Activated CD8-positive, alpha-beta T cell treated with anti-CD3 and anti-CD28 coated beads for 36 hours (primary cell): ENCODE measurements around the gene TMEM119. TPM values are rescaled to one million over a fixed set of nuclear protein-coding genes. Genes with fewer than 3 reads are reported as not detected.

Source experiments
- ATAC-seq: fragments of 200-7000 bp; cut with Tn5 transposase; one replicate; pipeline ENCODE4 v1.10.0; 2021; ENCODE audit warnings: mild to moderate bottlenecking, moderate library complexity
- CTCF ChIA-PET: fragments of 350-600 bp; sonication (Branson Sonifier 250); formaldehyde crosslinking; loops from one replicate; lab custom pipeline; 2021; ENCODE audit warnings: antibody characterized with exemption; lab: Charles Lee
- POLR2A ChIA-PET: fragments of 350-600 bp; sonication (Branson Sonifier 250); formaldehyde crosslinking; loops from one replicate; lab custom pipeline; 2021; ENCODE audit warnings: antibody characterized with exemption; lab: Charles Lee
- DNase-seq: peaks from one replicate; pipeline ENCODE4 v3.0.0-alpha.2; 2020
- H3K27ac Mint-ChIP-seq: one replicate; pipeline ENCODE4 v1.8.0; 2021; ENCODE audit warnings: mild to moderate bottlenecking, mixed read lengths
- H3K27me3 Mint-ChIP-seq: one replicate; pipeline ENCODE4 v1.8.0; 2021; ENCODE audit warnings: mixed read lengths
- H3K36me3 Mint-ChIP-seq: one replicate; pipeline ENCODE4 v1.8.0; 2021; ENCODE audit warnings: low read depth, mixed read lengths
- H3K4me1 Mint-ChIP-seq: one replicate; pipeline ENCODE4 v1.8.0; 2021; ENCODE audit warnings: low read depth, mixed read lengths
- H3K4me3 Mint-ChIP-seq: one replicate; pipeline ENCODE4 v1.8.0; 2021; ENCODE audit warnings: mild to moderate bottlenecking, moderate library complexity, mixed read lengths
- H3K9me3 Mint-ChIP-seq: one replicate; pipeline ENCODE4 v1.8.0; 2021; ENCODE audit warnings: mixed read lengths
- intact Hi-C: fragments of 100-400 bp; cut with micrococcal nuclease; formaldehyde crosslinking; loops from one replicate; pipeline ENCODE4 v1.10.0; 2022
- microRNA-seq: library from miRNA; unstranded; fragments of <30 nt; microRNA quantifications from one replicate; pipeline ENCODE4 v1.2.0, GENCODE V29; 2022; ENCODE audit warnings: borderline microRNAs expressed, borderline replicate concordance
- total RNA-seq, 2 experiments: library from RNA; stranded (reverse); gene quantifications; one replicate each; pipeline ENCODE4 v1.2.3, GENCODE V29; 2021
- TF ChIP-seq, protein P1 (sequence below): fragments of 200-600 bp; IDR thresholded peaks from one replicate; pipeline ENCODE4 v1.8.0; 2022; ENCODE audit warnings: antibody characterized with exemption, mild to moderate bottlenecking

Gene TMEM119
- total RNA-seq, 2 experiments from 2014 or later: not detected

GRCh38 chr12:108547686-108548085, 50.2 kb downstream of the TMEM119 start:
- POLR2A ChIA-PET: no interaction called here
- ATAC-seq: no peak
- H3K4me3 Mint-ChIP-seq: no peak overlapping the region
- no peak for DNase-seq
- no peaks in the 10 kb centered on the region for H3K27me3 Mint-ChIP-seq
- intact Hi-C loops: no loop called here
- H3K9me3 Mint-ChIP-seq: no peaks in the 10 kb centered on the region
- peaks cover 45% of the 10 kb centered on the region for H3K36me3 Mint-ChIP-seq
- H3K4me1 Mint-ChIP-seq: peaks cover 32% of the 10 kb centered on the region
- TF ChIP-seq, protein P1, sequence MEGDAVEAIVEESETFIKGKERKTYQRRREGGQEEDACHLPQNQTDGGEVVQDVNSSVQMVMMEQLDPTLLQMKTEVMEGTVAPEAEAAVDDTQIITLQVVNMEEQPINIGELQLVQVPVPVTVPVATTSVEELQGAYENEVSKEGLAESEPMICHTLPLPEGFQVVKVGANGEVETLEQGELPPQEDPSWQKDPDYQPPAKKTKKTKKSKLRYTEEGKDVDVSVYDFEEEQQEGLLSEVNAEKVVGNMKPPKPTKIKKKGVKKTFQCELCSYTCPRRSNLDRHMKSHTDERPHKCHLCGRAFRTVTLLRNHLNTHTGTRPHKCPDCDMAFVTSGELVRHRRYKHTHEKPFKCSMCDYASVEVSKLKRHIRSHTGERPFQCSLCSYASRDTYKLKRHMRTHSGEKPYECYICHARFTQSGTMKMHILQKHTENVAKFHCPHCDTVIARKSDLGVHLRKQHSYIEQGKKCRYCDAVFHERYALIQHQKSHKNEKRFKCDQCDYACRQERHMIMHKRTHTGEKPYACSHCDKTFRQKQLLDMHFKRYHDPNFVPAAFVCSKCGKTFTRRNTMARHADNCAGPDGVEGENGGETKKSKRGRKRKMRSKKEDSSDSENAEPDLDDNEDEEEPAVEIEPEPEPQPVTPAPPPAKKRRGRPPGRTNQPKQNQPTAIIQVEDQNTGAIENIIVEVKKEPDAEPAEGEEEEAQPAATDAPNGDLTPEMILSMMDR: no peak
- CTCF ChIA-PET: no interaction called here
- H3K27ac Mint-ChIP-seq: no peak overlapping the region

GRCh38 chr12:108543652-108544051, 54.2 kb downstream of the TMEM119 start:
- TF ChIP-seq, protein P1: no peak
- intact Hi-C loops: no loop called here
- H3K27ac Mint-ChIP-seq: no peak overlapping the region
- ChIA-PET CTCF (interaction anchor here (1.1 kb wide), 1 partner anchor 13 kb away, joined by 4 read pairs; no protein-coding TSS in a partner anchor), POLR2A (interaction anchor here (0.6 to 1.2 kb wide), 2 partner anchors 17 to 30 kb away, joined by 3 to 4 read pairs; partner anchors contain the start of gene SART3)
- DNase-seq (no peak), ATAC-seq (no peak)
- H3K27me3 Mint-ChIP-seq: no peaks in the 10 kb centered on the region
- H3K9me3 Mint-ChIP-seq: no peaks in the 10 kb centered on the region
- H3K36me3 Mint-ChIP-seq: peaks cover 45% of the 10 kb centered on the region
- H3K4me1 Mint-ChIP-seq: peaks cover 20% of the 10 kb centered on the region
- H3K4me3 Mint-ChIP-seq: no peak overlapping the region

GRCh38 chr12:108542320-108542719, 55.6 kb downstream of the TMEM119 start:
- POLR2A ChIA-PET: interaction anchor here (0.7 kb wide), 1 partner anchor 17 kb away, joined by 3 read pairs; no protein-coding TSS in a partner anchor
- H3K4me3 Mint-ChIP-seq: no peak overlapping the region
- H3K9me3 Mint-ChIP-seq: no peaks in the 10 kb centered on the region
- no peak for ATAC-seq
- H3K27ac Mint-ChIP-seq: no peak overlapping the region
- CTCF ChIA-PET: no interaction called here
- H3K27me3 Mint-ChIP-seq: no peaks in the 10 kb centered on the region
- no peak for DNase-seq
- TF ChIP-seq, protein P1: no peak
- peaks cover 48% of the 10 kb centered on the region for H3K36me3 Mint-ChIP-seq
- peaks cover 20% of the 10 kb centered on the region for H3K4me1 Mint-ChIP-seq
- intact Hi-C loops: no loop called here

Small RNAs within 50 kb of the gene (microRNA-seq; reads per million reads assigned to microRNA genes)
- not detected for gene MIR4496

Other genes with a start within 250 kb of the TMEM119 start
- 1 to 10 TPM; 3.4 to 3.9 TPM for gene FICD, start 82.8 kb downstream of the TMEM119 start, total RNA-seq
- gene SART3, start 36.9 kb downstream of the TMEM119 start, total RNA-seq: 10 to 100 TPM; 80.1 to 81.4 TPM
- 10 to 100 TPM; 69.4 to 70.5 TPM for gene ISCU, start 35.5 kb downstream of the TMEM119 start, total RNA-seq
- 10 to 100 TPM; 22.1 to 23.8 TPM for gene SELPLG, start 35.8 kb upstream of the TMEM119 start, total RNA-seq
- 10 to 100 TPM; 90.1 to 98.9 TPM for gene CORO1C, start 133.4 kb upstream of the TMEM119 start, total RNA-seq